Endothelial cell of umbilical vein (primary cell): ENCODE data around the gene ANKRD44. TPM values are rescaled to one million over a fixed set of nuclear protein-coding genes. Genes with fewer than 3 reads are reported as not detected.
"Not testable (repeated sequence)": the region's sequence is repeated elsewhere in the genome, so short reads cannot be mapped to it uniquely, and the experiment has no call there.

Source experiments
- BruUV-seq: library from RNA; stranded (reverse); fragments of 400-500 nt; replicated peaks from 2 replicates; lab custom pipeline; 2021; lab: Mats Ljungman, UMichigan
- CTCF ChIA-PET: fragments of 300-600, 350-600 bp; sonication (Branson Sonifier 250); formaldehyde crosslinking; loops from one replicate; lab custom pipeline; 2021; ENCODE audit warnings: antibody characterized with exemption, inconsistent platforms; lab: Charles Lee
- POLR2A ChIA-PET: fragments of 300-600, 350-600 bp; sonication (Branson Sonifier 250); formaldehyde crosslinking; loops from one replicate; lab custom pipeline; 2021; ENCODE audit warnings: antibody characterized with exemption, inconsistent platforms; lab: Charles Lee
- DNase-seq: peaks from one replicate; pipeline ENCODE4 v3.0.0-alpha.2; 2011; ENCODE audit warnings: low read depth, low spot score
- FAIRE-seq: peaks from 2 replicates; lab custom pipeline; 2011; peaks lifted over from hg19 to GRCh38; lab: Jason Lieb, UNC
- H2AFZ ChIP-seq: 2 replicates; pipeline ENCODE4 v1.6.0; 2012; ENCODE audit warnings: low read depth, low read length, control low read depth, inconsistent platforms
- H3K27ac ChIP-seq: 2 replicates; pipeline ENCODE4 v1.5.1; 2011; ENCODE audit warnings: low read depth, mild to moderate bottlenecking, control low read depth, low read length, moderate library complexity; ENCODE audit not compliant: insufficient read depth
- H3K27me3 ChIP-seq, 2 experiments: 2 replicates each; pipeline versions ENCODE4 v1.6.0 to v1.6.1; 2011; ENCODE audit warnings: low read length in 2 of 2, mixed read lengths in 1 of 2; ENCODE audit not compliant: control insufficient read depth in 2 of 2, insufficient read depth in 2 of 2
- H3K36me3 ChIP-seq, 2 experiments: 2 replicates in 1 of 2; 3 replicates in 1 of 2; pipeline ENCODE4 v1.5.1; 2011; ENCODE audit warnings: low read length in 2 of 2, mild to moderate bottlenecking in 1 of 2, moderate library complexity in 1 of 2; ENCODE audit not compliant: control insufficient read depth in 2 of 2, insufficient read depth in 2 of 2; ENCODE audit errors: extremely low read depth in 1 of 2
- H3K4me1 ChIP-seq: 3 replicates; pipeline ENCODE4 v1.5.1; 2011; ENCODE audit warnings: mild to moderate bottlenecking, low read length; ENCODE audit not compliant: control insufficient read depth, insufficient read depth; ENCODE audit errors: extremely low read depth
- H3K4me2 ChIP-seq: 2 replicates; pipeline ENCODE4 v1.6.1; 2011; ENCODE audit warnings: low read length, control low read depth, mixed read lengths; ENCODE audit not compliant: insufficient read depth
- H3K4me3 ChIP-seq, 3 experiments: fragments of 200-600 bp in 1 of 3; sonication (generic), shearing (Covaris generic) in 1 of 3; replicated peaks in 1 of 3; 2 replicates each; pipeline ENCODE4 v1.5.1; 2011 to 2016; ENCODE audit warnings: control low read depth in 3 of 3, low read length in 3 of 3, mild to moderate bottlenecking in 2 of 3, inconsistent platforms in 1 of 3, low read depth in 1 of 3, moderate library complexity in 1 of 3; ENCODE audit not compliant: insufficient read depth in 1 of 3
- H3K79me2 ChIP-seq: 2 replicates; pipeline ENCODE4 v1.6.0; 2012; ENCODE audit warnings: low read length, inconsistent platforms; ENCODE audit not compliant: control insufficient read depth, insufficient read depth
- H3K9ac ChIP-seq: replicated peaks from 2 replicates; pipeline ENCODE3; 2011; ENCODE audit warnings: low read length, control low read depth; ENCODE audit not compliant: insufficient read depth; ENCODE audit errors: extremely low read depth
- H3K9me1 ChIP-seq: replicated peaks from 3 replicates; pipeline ENCODE4 v1.6.0; 2011; ENCODE audit warnings: mild to moderate bottlenecking, low read length; ENCODE audit not compliant: control insufficient read depth, insufficient read depth; ENCODE audit errors: extremely low read depth
- H3K9me3 ChIP-seq: replicated peaks from 2 replicates; pipeline ENCODE4 v1.5.1; 2012; ENCODE audit warnings: low read length, inconsistent platforms; ENCODE audit not compliant: control insufficient read depth, insufficient read depth
- H4K20me1 ChIP-seq: replicated peaks from 2 replicates; pipeline ENCODE3; 2011; ENCODE audit warnings: mild to moderate bottlenecking, low read length; ENCODE audit not compliant: control insufficient read depth, insufficient read depth; ENCODE audit errors: extremely low read depth
- CTCF ChIP-seq, 2 donors: IDR thresholded peaks; 1 replicate in 1 of 2; 2 replicates in 1 of 2; pipeline ENCODE4 v1.5.1; 2011; ENCODE audit warnings: low read length in 2 of 2, mild to moderate bottlenecking in 2 of 2, moderate library complexity in 2 of 2, control low read depth in 1 of 2, inconsistent platforms in 1 of 2, low read depth in 1 of 2; ENCODE audit not compliant: insufficient read depth in 1 of 2; ENCODE audit errors: extremely low read depth in 1 of 2
- EZH2 ChIP-seq: IDR thresholded peaks from 2 replicates; pipeline ENCODE4 v1.6.1; 2012; ENCODE audit warnings: borderline replicate concordance, low read depth, mild to moderate bottlenecking, moderate library complexity, low read length, inconsistent platforms; ENCODE audit not compliant: severe bottlenecking
- JUN ChIP-seq: IDR thresholded peaks from 2 replicates; pipeline ENCODE4 v1.6.1; 2011; ENCODE audit warnings: borderline replicate concordance, low read depth; ENCODE audit not compliant: insufficient read length, insufficient read depth
- MAX ChIP-seq: IDR thresholded peaks from 2 replicates; pipeline ENCODE4 v1.6.1; 2011; ENCODE audit not compliant: insufficient read depth, insufficient read length
- MYC ChIP-seq: IDR thresholded peaks from one replicate; pipeline ENCODE4 v1.6.1; 2011; ENCODE audit warnings: mild to moderate bottlenecking, low read depth, low read length
- POLR2A ChIP-seq: IDR thresholded peaks from 2 replicates; pipeline ENCODE4 v1.6.1; 2012; ENCODE audit warnings: low read depth, mild to moderate bottlenecking, control low read depth, low read length
- POLR2AphosphoS5 ChIP-seq: IDR thresholded peaks from 2 replicates; pipeline ENCODE4 v1.6.1; 2012; ENCODE audit warnings: low read depth, mild to moderate bottlenecking, control low read depth, low read length, moderate library complexity; ENCODE audit not compliant: insufficient read depth
- dilution Hi-C: fragments of 300-500 bp; cut with MboI; formaldehyde crosslinking; loops from one replicate; pipeline ENCODE4 v1.15.0; 2019; ENCODE audit warnings: low sequenced_read_pairs; ENCODE audit not compliant: extremely low pct_ligation_motif_present
- intact Hi-C: fragments of 100-400 bp; cut with micrococcal nuclease; formaldehyde crosslinking; loops from one replicate; pipeline ENCODE4 v1.10.0; 2022
- polyA plus RNA-seq, 4 experiments: library from polyadenylated mRNA; depleted of rRNA in 3 of 4; stranded (reverse) in 3 of 4; unstranded in 1 of 4; fragments of >200 nt; gene quantifications; 2 replicates each; pipeline versions ENCODE4 v1.2.1 to v1.2.3, GENCODE V29; 2011 to 2012; ENCODE audit warnings: missing spikeins in 1 of 4
- total RNA-seq: library from RNA; stranded (reverse); gene quantifications from 2 replicates; pipeline ENCODE4 v1.2.3, GENCODE V29; 2021

ANKRD44 gene
- total and polyA plus RNA-seq, 2 donors (not counting 3 experiments of a cell fraction or from before 2014, with no cell fraction given): 3.4 to 6.1 TPM

- dilution Hi-C loops: no loop called here
- Histone ChIP-seq H2AFZ (no peak overlapping the region), H3K27me3 (no peaks in the 10 kb centered on the region), H3K36me3 (no peaks in the 10 kb centered on the region), H3K9me3 (no peaks in the 10 kb centered on the region), H3K9ac (no peak overlapping the region), H3K9me1 (no peaks in the 10 kb centered on the region), H3K4me1 (no peaks in the 10 kb centered on the region), H3K4me2 (no peak overlapping the region), H3K27ac (no peak overlapping the region), H3K79me2 (no peaks in the 10 kb centered on the region), H3K4me3 (no peak overlapping the region), H4K20me1 (no peaks in the 10 kb centered on the region)
- no peak for TF ChIP-seq POLR2A
- no peak for TF ChIP-seq MYC
- TF ChIP-seq CTCF (IDR thresholded peaks at IDR 0.05; ENCODE audit: extremely low read depth in 1 of 2, insufficient read depth in 1 of 2, low read depth in 1 of 2, low read length in 2 of 2): no peak
- TF ChIP-seq EZH2: no peak
- no peak for TF ChIP-seq JUN
- TF ChIP-seq MAX: no peak
- no peak for TF ChIP-seq POLR2AphosphoS5
- intact Hi-C loops: no loop called here
- DNase-seq: no peak
- FAIRE-seq: no peak
- POLR2A ChIA-PET: no interaction called here
- BruUV-seq: no TSS peak
- CTCF ChIA-PET: interaction anchor here (0.8 to 1.1 kb wide), 2 partner anchors 10 to 12 kb away, joined by 3 to 7 read pairs; no protein-coding TSS in a partner anchor
Observed at GRCh38 chr2:197240421-197241041, 70.0 kb downstream of the ANKRD44 start.

- BruUV-seq, H3K9ac ChIP-seq, H3K9me3 ChIP-seq, H3K27me3 ChIP-seq, intact Hi-C loops, H3K4me1 ChIP-seq, dilution Hi-C loops, DNase-seq, POLR2A ChIA-PET, H3K36me3 ChIP-seq, H3K4me2 ChIP-seq, H3K9me1 ChIP-seq, H2AFZ ChIP-seq, H3K27ac ChIP-seq, FAIRE-seq, H4K20me1 ChIP-seq, H3K79me2 ChIP-seq, H3K4me3 ChIP-seq: not testable (repeated sequence)
- CTCF ChIA-PET: interaction anchor here (1.1 kb wide), 1 partner anchor 13 kb away, joined by 7 read pairs; no protein-coding TSS in a partner anchor
Observed at GRCh38 chr2:197240018-197240417, 70.6 kb downstream of the ANKRD44 start.
